Measurements from ENCODE around the gene FNBP1. TPM values are rescaled to one million over a fixed set of nuclear protein-coding genes. Genes with fewer than 3 reads are reported as not detected.
A peak's percentile ranks its signal among the peaks of the same experiment; 100 is the strongest.

FNBP1 gene
- total RNA-seq, 2 experiments from 2014 or later, result 198 TPM

- no peaks in the 10 kb centered on the region for H3K9me3 Mint-ChIP-seq
- H3K27me3 Mint-ChIP-seq, result no peaks in the 10 kb centered on the region
- H3K4me1 Mint-ChIP-seq, result peaks cover 15% of the 10 kb centered on the region
- DNase-seq, result no peak
- H3K4me3 Mint-ChIP-seq, result no peak overlapping the region
- peak overlapping the region; percentile 77 for H3K27ac Mint-ChIP-seq
- H3K36me3 Mint-ChIP-seq, result peaks cover 44% of the 10 kb centered on the region
Measured at GRCh38 chr9:129923589-129923988, 119.4 kb downstream of the FNBP1 start.

GRCh38 chr9:129921905-129922304 is 121.1 kb downstream of the FNBP1 start:
- no peaks in the 10 kb centered on the region for H3K9me3 Mint-ChIP-seq
- H3K27ac Mint-ChIP-seq, result peak overlapping the region; percentile 16
- no peak for DNase-seq
- H3K36me3 Mint-ChIP-seq, result peaks cover 46% of the 10 kb centered on the region
- H3K4me3 Mint-ChIP-seq, result no peak overlapping the region
- H3K27me3 Mint-ChIP-seq, result no peaks in the 10 kb centered on the region
- H3K4me1 Mint-ChIP-seq, result peaks cover 22% of the 10 kb centered on the region

GRCh38 chr9:129919841-129920240 is 123.1 kb downstream of the FNBP1 start:
- no peaks in the 10 kb centered on the region for H3K27me3 Mint-ChIP-seq
- H3K4me3 Mint-ChIP-seq, result no peak overlapping the region
- H3K9me3 Mint-ChIP-seq, result no peaks in the 10 kb centered on the region
- DNase-seq, result no peak
- peaks cover 25% of the 10 kb centered on the region for H3K4me1 Mint-ChIP-seq
- peak overlapping the region; percentile 69 for H3K27ac Mint-ChIP-seq
- H3K36me3 Mint-ChIP-seq, result peaks cover 44% of the 10 kb centered on the region

- Mint-ChIP-seq H3K27me3 (no peaks in the 10 kb centered on the region), H3K4me1 (peaks cover 25% of the 10 kb centered on the region), H3K27ac (peak overlapping the region; percentile 69), H3K4me3 (no peak overlapping the region), H3K9me3 (no peaks in the 10 kb centered on the region), H3K36me3 (peaks cover 41% of the 10 kb centered on the region)
- DNase-seq, result no peak
Measured at GRCh38 chr9:129919277-129919676, 123.7 kb downstream of the FNBP1 start.

- no peak overlapping the region for H3K4me3 Mint-ChIP-seq
- H3K4me1 Mint-ChIP-seq, result peaks cover 25% of the 10 kb centered on the region
Measured at GRCh38 chr9:129918296-129918950, 124.6 kb downstream of the FNBP1 start.

GRCh38 chr9:129916707-129917106 is 126.3 kb downstream of the FNBP1 start:
- no peak for DNase-seq
- Mint-ChIP-seq H3K27ac (no peak overlapping the region), H3K27me3 (no peaks in the 10 kb centered on the region), H3K4me3 (no peak overlapping the region), H3K4me1 (peaks cover 25% of the 10 kb centered on the region), H3K36me3 (peaks cover 31% of the 10 kb centered on the region), H3K9me3 (no peaks in the 10 kb centered on the region)

More at GRCh38 chr9:129918296-129918950, 124.6 kb downstream of the FNBP1 start:
- Mint-ChIP-seq H3K27me3 (no peaks in the 10 kb centered on the region), H3K27ac (peak overlapping the region; percentile 68), H3K9me3 (no peaks in the 10 kb centered on the region), H3K36me3 (peaks cover 36% of the 10 kb centered on the region)
- no peak for DNase-seq

- Mint-ChIP-seq H3K4me1 (peaks cover 25% of the 10 kb centered on the region), H3K4me3 (no peak overlapping the region), H3K27ac (no peak overlapping the region), H3K27me3 (no peaks in the 10 kb centered on the region), H3K36me3 (peaks cover 27% of the 10 kb centered on the region), H3K9me3 (no peaks in the 10 kb centered on the region)
- no peak for DNase-seq
Measured at GRCh38 chr9:129914051-129914450, 128.9 kb downstream of the FNBP1 start.

- H3K9me3 Mint-ChIP-seq, result no peaks in the 10 kb centered on the region
- no peaks in the 10 kb centered on the region for H3K27me3 Mint-ChIP-seq
- DNase-seq, result no peak
- H3K4me1 Mint-ChIP-seq, result peaks cover 14% of the 10 kb centered on the region
- H3K4me3 Mint-ChIP-seq, result no peak overlapping the region
- peak overlapping the region; percentile 59 for H3K27ac Mint-ChIP-seq
- H3K36me3 Mint-ChIP-seq, result peaks cover 41% of the 10 kb centered on the region
Measured at GRCh38 chr9:129910628-129911567, 132.1 kb downstream of the FNBP1 start.

GRCh38 chr9:129909851-129910250 is 133.1 kb downstream of the FNBP1 start:
- H3K9me3 Mint-ChIP-seq, result no peaks in the 10 kb centered on the region
- peak overlapping the region; percentile 70 for H3K27ac Mint-ChIP-seq
- H3K27me3 Mint-ChIP-seq, result no peaks in the 10 kb centered on the region
- H3K4me3 Mint-ChIP-seq, result no peak overlapping the region
- H3K4me1 Mint-ChIP-seq, result peaks cover 17% of the 10 kb centered on the region
- peaks cover 40% of the 10 kb centered on the region for H3K36me3 Mint-ChIP-seq
- DNase-seq, result no peak

GRCh38 chr9:129908906-129909305 is 134.1 kb downstream of the FNBP1 start:
- H3K4me1 Mint-ChIP-seq, result peaks cover 20% of the 10 kb centered on the region

GRCh38 chr9:129907201-129907600 is 135.8 kb downstream of the FNBP1 start:
- Mint-ChIP-seq H3K27me3 (no peaks in the 10 kb centered on the region), H3K27ac (no peak overlapping the region), H3K4me3 (no peak overlapping the region), H3K36me3 (peaks cover 56% of the 10 kb centered on the region), H3K9me3 (no peaks in the 10 kb centered on the region), H3K4me1 (peaks cover 28% of the 10 kb centered on the region)
- DNase-seq, result no peak

More at GRCh38 chr9:129908906-129909305, 134.1 kb downstream of the FNBP1 start:
- Mint-ChIP-seq H3K4me3 (no peak overlapping the region), H3K27ac (peak overlapping the region; percentile 70), H3K36me3 (peaks cover 48% of the 10 kb centered on the region), H3K9me3 (no peaks in the 10 kb centered on the region), H3K27me3 (no peaks in the 10 kb centered on the region)
- DNase-seq, result no peak

- Mint-ChIP-seq H3K4me3 (no peak overlapping the region), H3K4me1 (peaks cover 32% of the 10 kb centered on the region), H3K27me3 (no peaks in the 10 kb centered on the region), H3K27ac (peak overlapping the region; percentile 25), H3K36me3 (peaks cover 65% of the 10 kb centered on the region), H3K9me3 (no peaks in the 10 kb centered on the region)
- no peak for DNase-seq
Measured at GRCh38 chr9:129906298-129906697, 136.7 kb downstream of the FNBP1 start.

GRCh38 chr9:129904734-129905133 is 138.3 kb downstream of the FNBP1 start:
- Mint-ChIP-seq H3K27ac (peak overlapping the region; percentile 2), H3K4me3 (no peak overlapping the region), H3K9me3 (no peaks in the 10 kb centered on the region), H3K36me3 (peaks cover 72% of the 10 kb centered on the region), H3K4me1 (peaks cover 35% of the 10 kb centered on the region), H3K27me3 (no peaks in the 10 kb centered on the region)
- DNase-seq, result no peak

GRCh38 chr9:129902740-129903134 is 140.3 kb downstream of the FNBP1 start:
- DNase-seq, result no peak
- Mint-ChIP-seq H3K27ac (peak overlapping the region; percentile 85), H3K27me3 (no peaks in the 10 kb centered on the region), H3K36me3 (peaks cover 82% of the 10 kb centered on the region), H3K4me1 (peaks cover 40% of the 10 kb centered on the region), H3K9me3 (no peaks in the 10 kb centered on the region), H3K4me3 (no peak overlapping the region)

- peaks cover 82% of the 10 kb centered on the region for H3K36me3 Mint-ChIP-seq
- no peak for DNase-seq
- peaks cover under 1% of the 10 kb centered on the region for H3K9me3 Mint-ChIP-seq
- H3K4me3 Mint-ChIP-seq, result no peak overlapping the region
- H3K27me3 Mint-ChIP-seq, result no peaks in the 10 kb centered on the region
- H3K27ac Mint-ChIP-seq, result peak overlapping the region; percentile 85
- H3K4me1 Mint-ChIP-seq, result peaks cover 41% of the 10 kb centered on the region
Measured at GRCh38 chr9:129901993-129902739, 140.8 kb downstream of the FNBP1 start.
